ENCODE measurements around the gene BTNL8.

Gene BTNL8

GRCh38 chr5:180932660-180933059, 33.7 kb downstream of the BTNL8 start:
- intact Hi-C loops (cut with DNase I), result no loop called here
- no peak for DNase-seq

GRCh38 chr5:180935203-180935602, 36.2 kb downstream of the BTNL8 start:
- intact Hi-C loops (cut with DNase I), result no loop called here
- no peak for DNase-seq

DNA sequence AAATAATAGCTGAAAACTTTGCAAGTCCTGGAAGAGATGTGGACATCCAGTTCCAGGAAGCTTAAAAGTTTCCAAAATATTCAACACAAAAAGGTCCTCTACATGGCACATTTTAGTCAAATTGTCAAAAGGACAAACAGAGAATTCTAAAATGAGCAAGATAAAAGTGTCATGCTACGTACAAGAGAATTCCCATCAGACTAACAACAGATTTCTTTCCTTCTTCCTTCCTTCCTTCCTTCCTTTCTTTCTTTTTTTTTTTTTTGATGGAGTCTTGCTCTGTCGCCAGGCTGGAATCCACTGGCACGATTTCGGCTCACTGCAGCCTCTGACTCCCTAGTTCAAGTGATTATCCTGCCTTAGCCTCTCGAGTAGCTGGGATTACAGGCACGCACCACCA, 39.3 kb downstream of the BTNL8 start:
- DNase-seq, result no peak
- intact Hi-C loops (cut with DNase I), result no loop called here

GRCh38 chr5:180950291-180950949, 51.5 kb downstream of the BTNL8 start:
- no peak for DNase-seq
- intact Hi-C loops (cut with DNase I), result no loop called here

GRCh38 chr5:180959661-180960060, 60.7 kb downstream of the BTNL8 start:
- DNase-seq, result no peak
- intact Hi-C loops (cut with DNase I), result no loop called here

DNA sequence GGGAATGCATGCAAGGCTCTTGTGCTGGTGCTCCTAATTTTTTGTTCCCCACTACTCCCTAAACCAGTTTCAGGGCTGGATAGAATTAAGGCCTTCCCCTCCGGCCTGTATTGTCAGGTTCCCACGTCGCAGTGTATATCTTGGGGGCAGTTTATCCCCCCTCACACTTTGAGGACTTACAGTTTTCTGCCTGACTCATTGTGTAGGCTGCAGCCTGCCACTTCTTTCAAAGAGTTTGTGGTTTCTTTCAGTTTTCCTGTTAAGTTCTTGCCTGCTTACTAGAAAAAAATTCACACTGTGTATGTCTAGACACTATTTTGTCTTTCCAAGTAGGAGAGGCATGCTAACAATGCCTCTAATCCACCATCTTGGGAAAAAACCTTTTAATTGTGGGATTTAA, 61.2 kb downstream of the BTNL8 start:
- intact Hi-C loops (cut with DNase I), result no loop called here
- no peak for DNase-seq

- intact Hi-C loops (cut with DNase I), result no loop called here
- no peak for DNase-seq
Measured at GRCh38 chr5:180969406-180969805, 70.4 kb downstream of the BTNL8 start.

- no peak for DNase-seq
- intact Hi-C loops (cut with DNase I), result no loop called here
Measured at GRCh38 chr5:180970336-180970735, 71.4 kb downstream of the BTNL8 start.

GRCh38 chr5:180970875-180971274, 71.9 kb downstream of the BTNL8 start:
- intact Hi-C loops (cut with DNase I), result no loop called here

GRCh38 chr5:180974612-180975315, 75.8 kb downstream of the BTNL8 start:
- DNase-seq, result no peak
- intact Hi-C loops (cut with DNase I), result no loop called here

More at GRCh38 chr5:180970875-180971274, 71.9 kb downstream of the BTNL8 start:
- no peak for DNase-seq

DNA sequence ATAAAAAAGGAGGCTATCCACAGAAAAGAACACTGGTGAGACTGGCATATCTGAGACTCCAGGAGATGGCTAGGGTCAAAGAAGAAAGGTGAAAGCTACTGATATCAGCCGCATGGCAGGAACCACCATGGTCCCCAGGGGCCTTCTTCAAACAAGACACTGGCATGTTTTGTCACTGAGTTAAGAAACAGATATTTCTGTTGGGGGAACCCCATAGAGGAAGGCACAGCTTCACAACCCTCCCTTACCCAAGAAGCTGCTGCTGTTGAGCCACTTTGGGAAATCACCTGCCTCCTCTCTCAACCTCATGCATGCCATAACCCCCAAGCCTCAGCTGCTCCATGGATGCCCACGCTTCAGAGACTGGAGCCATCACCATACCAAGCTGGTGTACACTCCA, 76.4 kb downstream of the BTNL8 start:
- DNase-seq, result no peak
- intact Hi-C loops (cut with DNase I), result no loop called here

- intact Hi-C loops (cut with DNase I), result no loop called here
- no peak for DNase-seq
Measured at GRCh38 chr5:180976518-180976917, 77.6 kb downstream of the BTNL8 start.

DNA sequence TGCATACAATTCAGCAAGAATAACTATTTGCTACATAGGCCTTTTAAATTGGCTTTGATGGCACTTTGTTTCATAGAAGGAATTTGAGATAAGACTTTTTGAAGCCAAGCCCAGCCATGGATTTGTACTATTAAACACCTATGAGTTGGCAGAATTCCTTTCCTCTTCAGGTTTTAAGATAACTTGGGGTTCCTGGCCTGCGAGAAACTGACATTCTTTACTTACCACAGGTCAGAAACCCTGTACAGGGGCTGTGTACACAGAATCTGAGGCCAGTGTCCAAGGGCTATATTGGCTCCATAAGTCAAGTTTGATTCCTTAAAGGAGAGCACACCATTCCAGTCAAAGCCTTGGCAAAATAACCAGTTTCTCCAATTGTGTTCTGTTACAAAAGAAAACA, 78.9 kb downstream of the BTNL8 start:
- intact Hi-C loops (cut with DNase I), result no loop called here
- DNase-seq, result no peak

DNA sequence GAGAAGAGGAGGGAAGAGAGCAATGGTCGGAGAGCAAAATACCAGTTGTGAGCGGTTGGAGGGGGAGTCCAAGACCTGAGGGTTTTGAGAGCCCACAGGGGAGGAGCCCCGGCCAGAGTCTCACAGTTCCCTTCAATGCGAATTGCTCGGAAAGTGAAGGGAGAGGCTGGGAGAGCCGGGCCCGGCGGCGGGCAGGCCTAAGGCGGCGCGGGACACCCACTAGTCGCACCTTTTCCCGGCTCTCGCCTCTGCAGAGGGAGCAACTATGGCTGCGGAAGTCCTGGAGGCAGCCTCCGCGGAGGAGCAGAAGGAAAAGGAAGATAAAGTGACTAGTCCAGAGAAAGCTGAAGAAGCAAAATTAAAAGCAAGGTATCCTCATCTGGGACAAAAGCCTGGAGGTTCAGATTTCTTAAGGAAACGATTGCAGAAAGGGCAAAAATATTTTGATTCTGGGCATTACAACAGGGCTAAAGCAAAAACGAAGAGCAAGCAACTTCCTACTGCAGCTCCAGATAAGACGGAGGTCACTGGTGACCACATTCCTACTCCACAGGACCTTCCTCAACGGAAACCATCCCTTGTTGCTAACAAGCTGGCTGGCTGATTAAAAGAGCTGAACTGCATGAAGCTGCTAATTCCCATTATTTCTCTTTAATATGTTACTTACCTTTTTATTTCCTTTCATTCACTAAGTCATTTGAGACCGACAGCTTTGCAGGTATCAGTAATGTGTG, 83.2 kb downstream of the BTNL8 start:
- no peak for DNase-seq
- intact Hi-C loops (cut with DNase I), result no loop called here

- DNase-seq, result no peak
Measured at GRCh38 chr5:180988016-180988415, 89.1 kb downstream of the BTNL8 start.

GRCh38 chr5:180988592-180988991, 89.6 kb downstream of the BTNL8 start, which contains the start of gene BTNL3:
TSS of gene BTNL3 (plus strand) at chr5:180988846. CDS start at chr5:180989029, 183 bp downstream.
- intact Hi-C loops (cut with DNase I), result no loop called here
- DNase-seq, result no peak

More at GRCh38 chr5:180988016-180988415, 89.1 kb downstream of the BTNL8 start:
- intact Hi-C loops (cut with DNase I), result no loop called here

- intact Hi-C loops (cut with DNase I), result no loop called here
- DNase-seq, result no peak
Measured at GRCh38 chr5:180990086-180990881, 91.3 kb downstream of the BTNL8 start.

- DNase-seq, result no peak
- intact Hi-C loops (cut with DNase I), result no loop called here
Measured at GRCh38 chr5:180990882-180991242, 91.9 kb downstream of the BTNL8 start.
